Rectal smooth muscle tissue (tissue), 1 donor: ENCODE results near the gene NME8.

Experiments
- H3K27ac ChIP-seq: one replicate; pipeline ENCODE4 v1.7.0; 2013; ENCODE audit warnings: low read depth, low read length, inconsistent platforms
- H3K27me3 ChIP-seq: one replicate; pipeline ENCODE4 v1.7.0; 2013; ENCODE audit warnings: low read length; ENCODE audit not compliant: control insufficient read depth, insufficient read depth
- H3K36me3 ChIP-seq: one replicate; pipeline ENCODE4 v1.7.0; 2013; ENCODE audit warnings: low read length; ENCODE audit not compliant: control insufficient read depth, insufficient read depth
- H3K4me1 ChIP-seq: one replicate; pipeline ENCODE4 v1.7.0; 2013; ENCODE audit warnings: low read length; ENCODE audit not compliant: control insufficient read depth, insufficient read depth
- H3K4me3 ChIP-seq: one replicate; pipeline ENCODE4 v1.7.0; 2013; ENCODE audit warnings: low read length
- H3K9ac ChIP-seq: one replicate; pipeline ENCODE4 v1.7.0; 2013; ENCODE audit warnings: low read length

Gene NME8

DNA sequence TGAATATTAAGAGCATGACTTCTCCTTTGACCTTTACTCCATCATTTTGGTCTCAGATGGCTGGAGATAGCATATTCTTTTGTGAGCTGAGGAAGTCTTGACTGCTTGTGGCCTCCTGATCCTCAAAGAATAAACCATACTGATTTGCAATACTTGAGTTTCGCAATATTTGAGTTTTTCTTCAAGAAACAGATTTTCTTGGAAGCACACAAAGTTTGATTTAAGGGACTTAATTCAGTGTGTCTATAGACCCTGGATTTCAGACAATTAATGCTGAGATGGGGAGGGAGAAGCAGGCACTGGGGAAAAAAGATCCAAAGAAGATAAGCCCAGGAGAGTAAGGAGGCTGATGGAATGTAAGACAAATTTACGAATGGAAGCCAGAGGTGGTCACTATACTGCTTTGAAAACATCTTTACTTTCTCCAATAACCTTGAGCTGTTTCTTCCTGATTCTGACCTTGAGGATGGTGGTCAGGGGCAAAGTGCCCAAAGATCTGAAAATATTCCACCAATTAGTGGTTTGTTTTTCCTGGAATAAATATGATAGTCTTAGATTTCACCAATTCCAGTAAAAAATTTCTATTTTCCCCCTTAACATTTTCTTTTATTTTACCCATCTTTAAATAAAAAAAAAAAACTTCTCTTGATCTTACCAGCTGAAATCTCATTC, 79.5 kb downstream of the NME8 start:
- no peaks in the 10 kb centered on the region for H3K27me3 ChIP-seq
- H3K9ac ChIP-seq = no peak overlapping the region
- H3K36me3 ChIP-seq = no peaks in the 10 kb centered on the region
- no peaks in the 10 kb centered on the region for H3K4me1 ChIP-seq
- H3K27ac ChIP-seq = no peak overlapping the region
- no peak overlapping the region for H3K4me3 ChIP-seq

DNA sequence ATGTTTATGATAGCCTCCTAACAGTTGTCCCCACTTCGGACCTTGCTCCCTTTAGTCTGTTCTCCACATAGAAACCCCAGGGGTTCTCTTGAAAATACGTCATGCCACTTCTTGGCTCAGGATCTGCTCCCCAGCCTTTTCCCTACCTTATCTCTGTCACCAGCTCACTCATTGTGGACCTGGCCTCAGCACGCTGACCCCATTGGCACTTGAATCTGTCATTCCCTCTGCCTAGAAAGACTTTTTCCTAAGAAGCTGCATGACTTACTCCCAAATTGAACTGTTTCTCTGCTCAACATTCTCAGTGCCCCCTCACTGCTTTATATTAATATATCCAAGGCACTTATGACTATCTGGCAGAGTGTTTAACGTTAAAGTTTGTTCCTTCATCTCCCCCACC, 80.5 kb downstream of the NME8 start:
- H3K9ac ChIP-seq = no peak overlapping the region
- H3K4me3 ChIP-seq = no peak overlapping the region
- no peaks in the 10 kb centered on the region for H3K4me1 ChIP-seq
- H3K27me3 ChIP-seq = no peaks in the 10 kb centered on the region
- no peak overlapping the region for H3K27ac ChIP-seq
- H3K36me3 ChIP-seq = no peaks in the 10 kb centered on the region

DNA sequence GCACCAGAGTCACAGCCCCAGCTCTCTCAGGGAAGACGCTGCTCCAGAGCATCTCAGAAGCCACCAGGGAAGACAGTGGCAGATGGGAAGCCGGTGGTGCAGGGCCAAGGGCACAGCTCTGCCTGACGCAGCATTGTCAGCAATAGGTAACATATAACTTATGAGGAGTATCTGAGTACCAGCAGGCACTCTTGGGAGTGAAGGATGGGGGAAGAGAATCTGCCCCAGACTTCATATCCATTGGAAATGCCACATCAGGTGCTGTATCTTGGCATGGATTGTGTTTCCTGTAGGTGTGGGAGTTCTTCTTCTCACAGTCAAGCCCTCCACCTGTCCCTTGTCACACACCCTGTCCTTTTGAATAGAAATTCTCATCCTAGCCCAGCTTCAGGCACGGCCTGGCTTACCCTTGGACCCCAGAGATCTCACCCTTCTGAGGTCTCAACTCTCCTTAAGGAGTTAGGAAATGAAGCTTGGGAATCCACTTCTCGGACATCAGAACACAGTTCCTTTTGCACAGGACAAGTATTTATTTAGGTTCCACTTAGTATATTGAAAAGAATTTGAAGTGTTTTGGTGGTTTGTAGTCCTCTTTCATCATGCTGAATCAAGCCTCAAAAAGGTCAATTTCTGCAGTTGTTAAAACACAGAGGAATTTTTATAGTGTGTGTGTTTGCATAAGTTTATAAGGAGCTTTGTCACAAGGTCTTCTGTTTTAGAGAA, 82.0 kb downstream of the NME8 start:
- H3K9ac ChIP-seq = no peak overlapping the region
- H3K36me3 ChIP-seq = no peaks in the 10 kb centered on the region
- H3K4me1 ChIP-seq = no peaks in the 10 kb centered on the region
- no peak overlapping the region for H3K4me3 ChIP-seq
- no peaks in the 10 kb centered on the region for H3K27me3 ChIP-seq
- H3K27ac ChIP-seq = no peak overlapping the region

DNA sequence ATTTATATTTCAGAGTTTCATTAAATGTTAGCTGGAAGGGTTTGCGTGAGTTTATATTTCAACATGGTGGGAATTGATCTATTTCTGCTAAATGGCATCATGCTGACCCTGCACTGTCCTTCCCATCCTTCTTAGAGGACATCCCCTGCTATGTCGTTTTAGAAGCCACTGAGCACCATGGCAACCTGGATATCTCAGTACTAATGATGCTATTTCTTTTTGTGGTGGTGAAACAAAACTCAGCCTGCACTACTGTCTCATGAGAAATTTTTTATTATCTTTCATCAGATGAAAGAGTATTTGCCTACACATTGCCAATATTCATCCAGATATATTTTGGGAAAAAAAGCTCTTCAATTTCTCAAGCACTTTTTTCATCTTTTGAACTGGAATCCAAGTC, 84.1 kb downstream of the NME8 start:
- Histone ChIP-seq H3K27me3 (no peaks in the 10 kb centered on the region), H3K4me3 (no peak overlapping the region), H3K9ac (no peak overlapping the region), H3K36me3 (no peaks in the 10 kb centered on the region), H3K4me1 (no peaks in the 10 kb centered on the region), H3K27ac (no peak overlapping the region)

DNA sequence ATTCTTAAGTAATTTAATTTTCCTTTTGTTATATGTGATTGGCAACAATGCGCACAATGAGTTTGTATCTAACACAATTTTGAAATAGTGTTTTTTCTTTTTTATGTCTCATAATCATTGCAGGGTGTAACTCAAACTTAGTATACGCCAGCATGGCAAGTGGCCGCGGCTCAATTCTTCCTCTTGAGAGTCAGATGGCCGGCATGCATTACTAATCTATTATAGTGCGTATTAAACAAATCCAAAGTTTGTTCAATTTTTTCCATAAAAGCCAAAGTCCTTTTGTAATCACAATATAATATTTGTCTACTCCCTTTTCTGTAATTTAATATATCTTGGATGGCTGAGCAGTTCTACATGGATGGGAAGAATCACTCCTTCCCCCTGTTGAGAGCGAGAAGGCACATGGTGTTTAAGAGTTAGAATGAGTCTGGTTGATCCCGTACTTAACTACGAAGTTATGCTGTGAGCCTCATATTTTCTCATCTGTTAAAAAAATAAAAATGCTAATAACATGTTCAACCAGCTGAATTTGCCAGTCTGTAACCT, 84.7 kb downstream of the NME8 start:
- no peak overlapping the region for H3K27ac ChIP-seq
- H3K4me3 ChIP-seq = no peak overlapping the region
- no peaks in the 10 kb centered on the region for H3K4me1 ChIP-seq
- H3K27me3 ChIP-seq = no peaks in the 10 kb centered on the region
- no peak overlapping the region for H3K9ac ChIP-seq
- H3K36me3 ChIP-seq = no peaks in the 10 kb centered on the region

DNA sequence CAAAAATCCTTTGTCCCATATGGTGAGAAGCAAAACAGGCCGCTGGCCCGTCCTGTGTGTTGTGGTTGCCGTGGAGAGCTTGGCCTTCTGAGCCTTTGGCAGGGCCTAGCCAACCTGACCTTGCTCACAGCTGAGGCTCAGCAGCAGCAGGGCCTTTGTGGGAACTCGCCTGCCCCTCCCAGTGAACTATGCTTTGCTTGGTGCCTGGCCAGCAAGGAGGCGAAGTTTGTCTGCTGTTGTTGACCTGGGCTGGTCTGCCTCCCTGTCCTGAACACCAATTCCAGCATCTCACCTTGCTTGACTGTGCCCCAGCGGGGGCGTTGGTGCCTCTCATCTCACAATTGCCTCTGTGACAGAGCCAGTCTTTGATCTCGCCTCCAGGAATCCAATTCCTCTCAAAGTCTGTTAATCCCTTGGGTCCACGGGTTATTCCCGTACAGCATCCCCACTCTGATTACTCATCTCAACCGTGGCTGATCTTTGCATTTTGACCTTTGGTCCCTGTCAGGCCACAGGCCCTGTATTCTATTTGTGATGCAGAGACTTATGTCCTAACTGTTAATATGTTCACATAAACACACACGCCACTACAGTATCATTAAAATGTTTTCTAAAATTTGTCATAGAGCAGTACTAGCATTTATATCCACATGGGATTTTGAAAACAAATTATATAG, 94.7 kb downstream of the NME8 start:
- no peaks in the 10 kb centered on the region for H3K4me1 ChIP-seq
- H3K9ac ChIP-seq = no peak overlapping the region
- peak overlapping the region; percentile 2 for H3K27ac ChIP-seq
- H3K4me3 ChIP-seq = no peak overlapping the region
- H3K36me3 ChIP-seq = no peaks in the 10 kb centered on the region
- no peaks in the 10 kb centered on the region for H3K27me3 ChIP-seq

DNA sequence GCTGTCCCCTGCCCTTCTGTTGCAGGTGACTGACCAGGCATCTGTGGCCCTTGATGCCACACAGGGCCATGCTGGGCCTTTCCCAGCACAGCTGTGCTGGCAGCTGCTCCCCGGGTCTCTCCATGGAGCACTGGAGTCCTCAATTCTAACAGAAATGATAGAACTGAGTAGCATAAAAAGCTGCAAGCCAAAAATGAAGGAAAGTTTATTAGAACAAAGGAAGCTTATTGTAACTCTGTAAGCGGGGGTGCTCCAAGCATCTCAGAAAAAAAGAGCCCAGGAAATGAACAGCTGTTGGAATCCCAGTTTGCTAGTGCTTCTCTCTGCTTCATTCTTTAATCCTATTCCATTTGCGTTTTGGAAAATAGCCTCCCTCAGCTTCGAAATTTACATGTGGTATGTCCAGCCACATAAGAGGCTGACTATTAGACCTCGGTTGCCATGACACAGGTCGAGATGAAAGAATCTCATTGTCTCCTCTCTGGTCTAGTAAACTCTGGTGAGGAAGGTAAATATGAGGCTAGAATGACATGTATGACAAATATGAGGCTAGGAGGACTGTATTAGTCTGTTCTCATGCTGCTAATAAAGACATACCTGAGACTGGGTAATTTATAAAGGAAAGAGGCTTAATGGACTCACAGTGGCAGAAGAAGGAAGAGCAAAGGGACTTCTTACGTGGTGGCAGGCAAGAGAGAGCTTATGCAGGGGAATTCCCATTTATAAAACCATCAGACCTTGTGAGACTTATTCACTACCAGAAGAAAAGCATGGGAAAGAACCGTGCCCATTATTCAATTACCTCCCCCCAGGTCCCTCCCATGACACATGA, 95.7 kb downstream of the NME8 start:
- no peak overlapping the region for H3K4me3 ChIP-seq
- H3K4me1 ChIP-seq = no peaks in the 10 kb centered on the region
- H3K36me3 ChIP-seq = no peaks in the 10 kb centered on the region
- no peak overlapping the region for H3K27ac ChIP-seq
- H3K9ac ChIP-seq = no peak overlapping the region
- no peaks in the 10 kb centered on the region for H3K27me3 ChIP-seq

DNA sequence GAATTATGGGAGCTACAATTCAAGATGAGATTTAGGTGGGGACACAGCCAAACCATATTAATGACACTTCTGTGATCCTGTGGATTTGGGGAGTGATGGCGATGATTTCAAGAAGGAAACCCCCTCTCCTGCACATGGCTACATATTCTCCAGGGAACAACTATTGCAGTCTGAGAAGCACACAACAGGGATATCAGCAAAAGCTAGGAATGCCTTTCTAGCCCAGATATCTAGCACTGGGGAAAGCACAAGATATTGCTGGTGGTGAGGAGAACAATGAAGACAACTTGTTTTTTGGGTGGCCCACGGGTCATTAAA, 96.3 kb downstream of the NME8 start:
- no peak overlapping the region for H3K27ac ChIP-seq
- no peaks in the 10 kb centered on the region for H3K36me3 ChIP-seq
- H3K4me3 ChIP-seq = no peak overlapping the region
- no peaks in the 10 kb centered on the region for H3K27me3 ChIP-seq
- H3K4me1 ChIP-seq = no peaks in the 10 kb centered on the region
- H3K9ac ChIP-seq = no peak overlapping the region

DNA sequence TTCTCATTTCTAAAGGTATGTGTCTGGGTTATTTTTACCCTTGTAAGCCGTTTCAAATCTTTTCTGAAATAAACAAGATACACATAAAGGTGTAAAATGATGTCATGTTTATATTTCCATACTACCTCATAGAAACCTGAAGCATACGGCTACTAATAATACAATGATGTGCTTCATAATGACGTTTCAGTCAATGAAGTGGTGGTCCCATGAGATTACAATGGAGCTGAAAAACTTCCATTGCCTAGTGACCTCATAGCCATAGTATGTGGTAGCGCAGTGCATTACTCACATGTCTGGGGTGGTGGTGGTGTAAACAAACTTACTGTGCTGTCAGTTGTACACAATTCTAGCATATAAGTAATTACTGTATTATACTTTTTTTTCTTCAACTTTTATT, 96.9 kb downstream of the NME8 start:
- no peak overlapping the region for H3K27ac ChIP-seq
- no peak overlapping the region for H3K4me3 ChIP-seq
- no peaks in the 10 kb centered on the region for H3K27me3 ChIP-seq
- H3K9ac ChIP-seq = no peak overlapping the region
- H3K36me3 ChIP-seq = no peaks in the 10 kb centered on the region
- H3K4me1 ChIP-seq = no peaks in the 10 kb centered on the region

DNA sequence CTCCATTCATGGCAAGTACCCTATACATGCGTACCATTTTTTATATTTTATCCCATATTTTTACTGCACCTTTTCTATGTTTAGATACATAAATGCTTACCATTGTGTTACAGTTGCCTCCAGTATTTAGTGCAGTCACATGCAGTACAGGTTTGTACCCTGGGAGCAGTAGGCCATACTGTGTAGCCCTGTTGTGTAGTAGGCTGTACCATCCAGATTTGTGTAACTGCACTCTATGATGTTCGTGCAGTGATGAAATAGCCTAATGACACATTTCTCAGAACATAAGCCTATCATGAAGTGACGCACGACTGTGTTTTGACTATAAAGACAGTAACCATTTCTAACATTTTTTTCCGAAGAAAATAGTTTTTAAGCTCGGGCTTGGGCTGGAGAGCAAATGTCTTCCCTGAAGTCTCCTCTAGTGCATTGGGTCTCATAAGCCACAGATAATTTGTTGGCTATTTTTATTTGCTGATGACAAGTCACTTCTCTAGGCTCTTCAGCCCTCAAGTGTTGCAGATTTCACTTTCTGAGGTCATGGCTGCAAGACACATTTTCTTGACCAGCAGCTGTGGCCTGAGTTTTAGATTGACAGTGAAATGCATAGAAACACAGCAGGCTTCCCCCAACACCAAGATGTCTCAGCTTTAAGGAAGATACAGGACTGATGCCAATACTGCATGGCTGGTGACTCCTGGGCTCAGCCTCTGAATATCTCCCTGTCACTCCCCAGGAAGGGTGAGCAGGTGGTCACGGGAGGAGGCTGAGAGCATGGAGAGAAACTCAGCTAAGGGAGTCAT, 98.9 kb downstream of the NME8 start:
- H3K4me3 ChIP-seq = no peak overlapping the region
- H3K27me3 ChIP-seq = no peaks in the 10 kb centered on the region
- no peak overlapping the region for H3K27ac ChIP-seq
- H3K4me1 ChIP-seq = no peaks in the 10 kb centered on the region
- no peak overlapping the region for H3K9ac ChIP-seq
- no peaks in the 10 kb centered on the region for H3K36me3 ChIP-seq

DNA sequence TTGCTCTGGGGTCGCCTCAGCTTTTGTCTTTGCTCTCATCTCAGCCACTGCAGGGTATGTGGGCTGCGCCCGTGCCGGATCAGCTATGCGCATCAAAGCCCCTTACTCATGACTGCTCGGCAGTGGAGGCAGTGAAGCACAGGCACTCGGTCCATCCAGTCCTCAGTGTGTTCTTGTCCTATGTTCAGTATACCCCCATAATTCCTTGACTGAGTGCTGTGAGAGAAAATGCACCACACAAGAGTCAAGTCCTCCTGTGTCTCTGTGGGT, 99.5 kb downstream of the NME8 start:
- no peaks in the 10 kb centered on the region for H3K27me3 ChIP-seq
- no peak overlapping the region for H3K4me3 ChIP-seq
- no peaks in the 10 kb centered on the region for H3K4me1 ChIP-seq
- no peak overlapping the region for H3K27ac ChIP-seq
- no peaks in the 10 kb centered on the region for H3K36me3 ChIP-seq
- H3K9ac ChIP-seq = no peak overlapping the region
